ENCODE measurements around the gene AASDH.

AASDH gene

GRCh38 chr4:56318555-56318954 is 68.7 kb downstream of the AASDH start:
- Histone ChIP-seq H4K20me1 (ENCODE audit: low read depth, low read length) (no peaks in the 10 kb centered on the region), H3K79me2 (ENCODE audit: insufficient read depth, low read length) (no peaks in the 10 kb centered on the region), H3K27me3 (ENCODE audit: low read length) (no peaks in the 10 kb centered on the region), H3K9ac (ENCODE audit: low read length) (no peak overlapping the region), H3K4me3 (ENCODE audit: insufficient read depth, low read length, poor library complexity, severe bottlenecking) (no peak overlapping the region), H2AFZ (ENCODE audit: low read depth, low read length, severe bottlenecking) (no peak overlapping the region), H3K4me2 (ENCODE audit: low read depth, low read length, poor library complexity, severe bottlenecking) (no peak overlapping the region), H3K9me3 (ENCODE audit: insufficient read depth, low read length) (no peaks in the 10 kb centered on the region), H3K36me3 (ENCODE audit: low read length) (no peaks in the 10 kb centered on the region), H3F3A (ENCODE audit: insufficient read depth) (no peaks in the 10 kb centered on the region), H3K27ac (ENCODE audit: low read depth, low read length) (no peak overlapping the region), H3K9me2 (replicated peaks; ENCODE audit: insufficient read depth, low read length) (no peaks in the 10 kb centered on the region)
- TF ChIP-seq CTCF (IDR thresholded peaks at IDR 0.05; ENCODE audit: insufficient read depth, low read length, poor library complexity, severe bottlenecking) = no peak
- no peak for TF ChIP-seq EZH2phosphoT487 (conservative IDR thresholded peaks at IDR 0.05; ENCODE audit: low read length)

- no peaks in the 10 kb centered on the region for H3K27me3 ChIP-seq (ENCODE audit: low read length)
- no peak overlapping the region for H3K9ac ChIP-seq (ENCODE audit: low read length)
- H4K20me1 ChIP-seq (ENCODE audit: low read depth, low read length) = no peaks in the 10 kb centered on the region
- no peaks in the 10 kb centered on the region for H3K79me2 ChIP-seq (ENCODE audit: insufficient read depth, low read length)
- no peak overlapping the region for H3K27ac ChIP-seq (ENCODE audit: low read depth, low read length)
- no peaks in the 10 kb centered on the region for H3K9me3 ChIP-seq (ENCODE audit: insufficient read depth, low read length)
- no peaks in the 10 kb centered on the region for H3F3A ChIP-seq (ENCODE audit: insufficient read depth)
- no peak overlapping the region for H2AFZ ChIP-seq (ENCODE audit: low read depth, low read length, severe bottlenecking)
- no peak overlapping the region for H3K4me2 ChIP-seq (ENCODE audit: low read depth, low read length, poor library complexity, severe bottlenecking)
- TF ChIP-seq CTCF (IDR thresholded peaks at IDR 0.05; ENCODE audit: insufficient read depth, low read length, poor library complexity, severe bottlenecking) (no peak), EZH2phosphoT487 (conservative IDR thresholded peaks at IDR 0.05; ENCODE audit: low read length) (no peak)
- no peaks in the 10 kb centered on the region for H3K9me2 ChIP-seq (replicated peaks; ENCODE audit: insufficient read depth, low read length)
- no peak overlapping the region for H3K4me3 ChIP-seq (ENCODE audit: insufficient read depth, low read length, poor library complexity, severe bottlenecking)
- H3K36me3 ChIP-seq (ENCODE audit: low read length) = no peaks in the 10 kb centered on the region
Measured at GRCh38 chr4:56317749-56318148, 69.5 kb downstream of the AASDH start.

- Histone ChIP-seq H4K20me1 (ENCODE audit: low read depth, low read length) (no peaks in the 10 kb centered on the region), H3K4me2 (ENCODE audit: low read depth, low read length, poor library complexity, severe bottlenecking) (no peak overlapping the region), H3K36me3 (ENCODE audit: low read length) (no peaks in the 10 kb centered on the region), H3K27ac (ENCODE audit: low read depth, low read length) (no peak overlapping the region), H3K9ac (ENCODE audit: low read length) (no peak overlapping the region), H3K4me3 (ENCODE audit: insufficient read depth, low read length, poor library complexity, severe bottlenecking) (no peak overlapping the region), H2AFZ (ENCODE audit: low read depth, low read length, severe bottlenecking) (no peak overlapping the region), H3K9me2 (replicated peaks; ENCODE audit: insufficient read depth, low read length) (no peaks in the 10 kb centered on the region), H3K9me3 (ENCODE audit: insufficient read depth, low read length) (no peaks in the 10 kb centered on the region), H3K27me3 (ENCODE audit: low read length) (no peaks in the 10 kb centered on the region), H3K79me2 (ENCODE audit: insufficient read depth, low read length) (no peaks in the 10 kb centered on the region), H3F3A (ENCODE audit: insufficient read depth) (no peaks in the 10 kb centered on the region)
- TF ChIP-seq EZH2phosphoT487 (conservative IDR thresholded peaks at IDR 0.05; ENCODE audit: low read length) (no peak), CTCF (IDR thresholded peaks at IDR 0.05; ENCODE audit: insufficient read depth, low read length, poor library complexity, severe bottlenecking) (no peak)
Measured at GRCh38 chr4:56316011-56316650, 71.2 kb downstream of the AASDH start.
